NT2/D1 (cell line): ENCODE results near the gene TBC1D5.
"Not testable (repeated sequence)": the region's sequence is repeated elsewhere in the genome, so short reads cannot be mapped to it uniquely, and the experiment has no call there.

Experiments
- DNase-seq: peaks from one replicate; pipeline ENCODE4 v3.0.0-alpha.2; 2011; ENCODE audit warnings: low read depth, low spot score
- H3K27me3 ChIP-seq: 2 replicates; pipeline ENCODE4 v1.6.0; 2011; ENCODE audit warnings: mild to moderate bottlenecking; ENCODE audit not compliant: insufficient read length, insufficient read depth
- H3K36me3 ChIP-seq: 2 replicates; pipeline ENCODE4 v1.6.1; 2011; ENCODE audit warnings: mild to moderate bottlenecking, low read length, mixed read lengths; ENCODE audit not compliant: insufficient read depth, insufficient read length
- H3K4me1 ChIP-seq: 2 replicates; pipeline ENCODE4 v1.5.1; 2011; ENCODE audit not compliant: insufficient read depth, insufficient read length
- H3K4me3 ChIP-seq: 2 replicates; pipeline ENCODE4 v1.5.1; 2011; ENCODE audit warnings: low read depth; ENCODE audit not compliant: insufficient read length
- H3K9ac ChIP-seq: 2 replicates; pipeline ENCODE4 v1.6.0; 2011; ENCODE audit warnings: low read depth; ENCODE audit not compliant: insufficient read length
- H3K9me3 ChIP-seq: 2 replicates; pipeline ENCODE4 v1.5.1; 2011; ENCODE audit warnings: mild to moderate bottlenecking, low read length; ENCODE audit not compliant: insufficient read depth
- SUZ12 ChIP-seq: IDR thresholded peaks from 2 replicates; pipeline ENCODE4 v1.6.1; 2011; ENCODE audit not compliant: insufficient read length, insufficient read depth; ENCODE audit errors: extremely low read depth
- YY1 ChIP-seq: IDR thresholded peaks from 2 replicates; pipeline ENCODE4 v1.6.1; 2011; ENCODE audit not compliant: insufficient read length, insufficient read depth
- ZNF274 ChIP-seq: IDR thresholded peaks from 2 replicates; pipeline ENCODE4 v1.6.1; 2011; ENCODE audit warnings: mild to moderate bottlenecking, low read depth, low read length

TBC1D5 gene

GRCh38 chr3:17724948-17725347 is 17.5 kb downstream of the TBC1D5 start:
- no peaks in the 10 kb centered on the region for H3K4me1 ChIP-seq
- no peak overlapping the region for H3K4me3 ChIP-seq
- peaks cover 13% of the 10 kb centered on the region for H3K9me3 ChIP-seq
- TF ChIP-seq YY1 (no peak), ZNF274 (no peak)
- no peak overlapping the region for H3K9ac ChIP-seq
- H3K27me3 ChIP-seq = no peaks in the 10 kb centered on the region
- no peak for DNase-seq
- no peaks in the 10 kb centered on the region for H3K36me3 ChIP-seq

DNA sequence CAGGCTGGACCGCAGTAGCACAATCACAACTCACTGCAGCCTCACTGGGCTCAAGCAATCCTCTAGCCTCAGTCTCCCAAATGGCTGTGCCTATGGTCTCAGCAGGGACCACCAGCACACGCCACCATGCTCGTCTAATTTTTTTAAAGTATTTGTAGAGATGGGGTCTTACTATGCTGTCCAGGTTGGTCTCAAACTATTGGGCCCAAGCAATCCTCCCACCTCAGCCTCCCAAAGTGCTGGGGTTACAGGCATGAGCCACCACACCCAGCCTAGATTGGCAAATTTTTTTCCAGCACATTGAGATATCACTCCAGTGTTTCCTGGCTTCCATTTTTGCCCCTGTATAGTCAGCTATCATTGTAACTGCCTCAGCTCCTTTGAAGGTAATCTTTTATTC is 18.3 kb downstream of the TBC1D5 start:
- Histone ChIP-seq H3K36me3 (no peaks in the 10 kb centered on the region), H3K4me1 (no peaks in the 10 kb centered on the region), H3K4me3 (no peak overlapping the region), H3K9ac (no peak overlapping the region), H3K9me3 (peaks cover 13% of the 10 kb centered on the region), H3K27me3 (no peaks in the 10 kb centered on the region)
- TF ChIP-seq SUZ12 (no peak), ZNF274 (no peak), YY1 (no peak)
- no peak for DNase-seq

GRCh38 chr3:17717411-17717810 is 25.0 kb downstream of the TBC1D5 start:
- H3K4me3 ChIP-seq = no peak overlapping the region
- no peak for TF ChIP-seq ZNF274
- no peak for TF ChIP-seq YY1
- no peak for TF ChIP-seq SUZ12
- H3K4me1 ChIP-seq = no peaks in the 10 kb centered on the region

DNA sequence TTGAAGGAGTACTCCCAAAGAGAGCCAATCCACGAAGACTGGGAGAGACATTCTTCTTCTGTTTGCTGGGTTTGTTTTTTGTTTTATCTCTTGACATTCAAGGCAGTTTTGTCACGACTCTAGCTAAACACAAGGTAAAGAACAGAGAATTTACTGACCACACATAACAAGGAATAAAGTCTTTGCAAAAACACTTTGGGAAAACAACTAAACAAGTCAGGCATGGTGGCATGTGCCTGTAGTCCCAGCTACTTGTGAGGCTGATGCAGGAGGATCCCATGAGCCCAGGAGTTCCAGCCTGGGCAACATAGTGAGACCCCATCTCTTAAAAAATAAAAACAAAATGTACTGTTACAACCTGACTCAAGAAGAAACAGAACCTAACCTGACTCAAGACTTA is 28.0 kb downstream of the TBC1D5 start:
- TF ChIP-seq SUZ12 (no peak), YY1 (no peak), ZNF274 (no peak)
- H3K36me3 ChIP-seq = peaks cover 11% of the 10 kb centered on the region
- H3K4me1 ChIP-seq = no peaks in the 10 kb centered on the region
- H3K27me3 ChIP-seq = no peaks in the 10 kb centered on the region
- no peak overlapping the region for H3K4me3 ChIP-seq
- H3K9me3 ChIP-seq = peaks cover 18% of the 10 kb centered on the region
- DNase-seq = no peak
- no peak overlapping the region for H3K9ac ChIP-seq

More at GRCh38 chr3:17717411-17717810, 25.0 kb downstream of the TBC1D5 start:
- Histone ChIP-seq H3K27me3 (no peaks in the 10 kb centered on the region), H3K9ac (no peak overlapping the region), H3K36me3 (peaks cover 11% of the 10 kb centered on the region), H3K9me3 (peaks cover 18% of the 10 kb centered on the region)
- no peak for DNase-seq

DNA sequence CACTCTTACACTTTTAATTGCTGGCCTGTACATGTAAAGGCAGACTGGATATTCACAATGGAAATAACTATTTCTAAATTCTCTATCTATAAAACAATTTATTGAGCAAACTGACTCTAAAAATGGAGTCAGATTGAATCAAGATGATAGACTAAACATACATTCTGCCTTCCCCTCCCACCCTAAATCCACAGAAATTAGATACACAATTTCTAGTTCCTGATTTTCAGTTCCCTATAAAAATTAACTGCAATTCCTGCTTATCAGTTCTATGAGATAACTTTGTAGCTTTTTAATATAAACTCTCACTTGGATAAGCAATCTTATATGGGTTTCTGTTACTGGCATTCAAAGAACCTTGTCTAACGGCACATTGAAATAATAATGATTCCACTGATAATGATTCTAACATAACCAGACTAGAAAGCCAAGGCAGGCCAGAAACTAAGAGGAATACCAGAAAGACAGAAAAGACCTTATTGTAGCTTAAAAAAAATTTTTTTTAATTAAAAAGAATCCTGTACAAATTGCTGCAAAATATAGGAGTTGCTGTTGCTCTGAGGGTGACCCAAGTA is 33.1 kb downstream of the TBC1D5 start:
- Histone ChIP-seq H3K4me1 (no peaks in the 10 kb centered on the region), H3K9me3 (peaks cover 22% of the 10 kb centered on the region), H3K4me3 (no peak overlapping the region), H3K36me3 (no peaks in the 10 kb centered on the region), H3K27me3 (no peaks in the 10 kb centered on the region), H3K9ac (no peak overlapping the region)
- TF ChIP-seq SUZ12 (no peak), ZNF274 (no peak), YY1 (no peak)
- no peak for DNase-seq

- Histone ChIP-seq H3K36me3 (no peaks in the 10 kb centered on the region), H3K4me3 (no peak overlapping the region), H3K9ac (no peak overlapping the region), H3K27me3 (no peaks in the 10 kb centered on the region), H3K9me3 (peaks cover 14% of the 10 kb centered on the region), H3K4me1 (no peaks in the 10 kb centered on the region)
- no peak for TF ChIP-seq SUZ12
- TF ChIP-seq ZNF274 = no peak
- no peak for TF ChIP-seq YY1
- DNase-seq = no peak
Measured at GRCh38 chr3:17707813-17708543, 34.5 kb downstream of the TBC1D5 start.

DNA sequence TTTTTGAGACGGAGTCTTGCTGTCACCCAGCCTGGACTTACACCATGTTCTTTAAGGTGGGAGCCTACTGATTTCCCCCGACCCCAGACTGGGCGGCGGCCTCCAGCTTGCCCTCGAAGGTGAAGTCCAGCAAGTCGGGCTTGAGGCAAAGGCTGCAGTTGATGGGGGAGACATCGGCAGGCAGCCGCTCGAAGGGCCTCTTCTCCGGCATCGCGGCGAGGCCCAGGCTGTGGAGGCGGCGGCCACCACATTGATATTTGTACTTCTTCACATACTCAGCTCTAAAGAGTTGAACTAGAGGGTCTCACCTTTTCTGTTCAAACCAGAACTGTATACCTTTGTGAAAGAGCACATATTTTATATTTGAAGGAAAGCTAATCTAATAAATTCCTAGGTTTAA is 36.4 kb downstream of the TBC1D5 start:
- not testable (repeated sequence) for H3K4me3 ChIP-seq, H3K9ac ChIP-seq, H3K27me3 ChIP-seq, DNase-seq, H3K36me3 ChIP-seq, H3K4me1 ChIP-seq
- peaks cover 14% of the 10 kb centered on the region for H3K9me3 ChIP-seq

- H3K4me1 ChIP-seq = not testable (repeated sequence)
Measured at GRCh38 chr3:17699815-17700214, 42.6 kb downstream of the TBC1D5 start.

GRCh38 chr3:17695665-17696064 is 46.8 kb downstream of the TBC1D5 start:
- H3K9ac ChIP-seq, H3K36me3 ChIP-seq, DNase-seq, H3K4me1 ChIP-seq, H3K9me3 ChIP-seq, H3K4me3 ChIP-seq, H3K27me3 ChIP-seq: not testable (repeated sequence)

More at GRCh38 chr3:17699815-17700214, 42.6 kb downstream of the TBC1D5 start:
- H3K36me3 ChIP-seq, H3K9me3 ChIP-seq, H3K27me3 ChIP-seq, DNase-seq, H3K4me3 ChIP-seq, H3K9ac ChIP-seq: not testable (repeated sequence)

DNA sequence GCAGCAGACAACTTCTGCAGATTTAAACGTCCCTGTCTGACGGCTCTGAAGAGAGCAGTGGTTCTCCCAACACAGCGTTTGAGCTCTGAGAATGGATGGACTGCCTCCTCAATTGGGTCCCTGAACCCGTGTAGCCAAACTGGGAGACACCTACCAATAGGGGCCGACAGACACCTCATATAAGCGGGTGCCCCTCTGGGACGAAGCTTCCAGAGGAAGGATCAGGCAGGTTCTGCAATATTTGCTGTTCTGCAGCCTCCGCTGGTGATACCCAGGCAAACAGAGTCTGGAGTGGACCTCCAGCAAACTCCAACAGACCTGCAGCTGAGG is 48.8 kb downstream of the TBC1D5 start:
- H3K27me3 ChIP-seq, H3K9ac ChIP-seq, H3K36me3 ChIP-seq, H3K4me1 ChIP-seq, DNase-seq, H3K9me3 ChIP-seq, H3K4me3 ChIP-seq: not testable (repeated sequence)
